Measurements from ENCODE around the gene TMCC1. TPM values are rescaled to one million over a fixed set of nuclear protein-coding genes. Genes with fewer than 3 reads are reported as not detected.

TMCC1 gene
- total RNA-seq, 1 donor from 2014 or later, result 16.7 TPM

GRCh38 chr3:129622226-129622874 lies 271.2 kb downstream of the TMCC1 start:
- H3K9me3 ChIP-seq, result no peaks in the 10 kb centered on the region
- TF ChIP-seq POLR2A (IDR thresholded peaks at IDR 0.05) (no peak), POLR2AphosphoS5 (IDR thresholded peaks at IDR 0.05; ENCODE audit: insufficient read depth in 1 of 2, low read depth in 1 of 2) (no peak)
- TF ChIP-seq, protein P1, sequence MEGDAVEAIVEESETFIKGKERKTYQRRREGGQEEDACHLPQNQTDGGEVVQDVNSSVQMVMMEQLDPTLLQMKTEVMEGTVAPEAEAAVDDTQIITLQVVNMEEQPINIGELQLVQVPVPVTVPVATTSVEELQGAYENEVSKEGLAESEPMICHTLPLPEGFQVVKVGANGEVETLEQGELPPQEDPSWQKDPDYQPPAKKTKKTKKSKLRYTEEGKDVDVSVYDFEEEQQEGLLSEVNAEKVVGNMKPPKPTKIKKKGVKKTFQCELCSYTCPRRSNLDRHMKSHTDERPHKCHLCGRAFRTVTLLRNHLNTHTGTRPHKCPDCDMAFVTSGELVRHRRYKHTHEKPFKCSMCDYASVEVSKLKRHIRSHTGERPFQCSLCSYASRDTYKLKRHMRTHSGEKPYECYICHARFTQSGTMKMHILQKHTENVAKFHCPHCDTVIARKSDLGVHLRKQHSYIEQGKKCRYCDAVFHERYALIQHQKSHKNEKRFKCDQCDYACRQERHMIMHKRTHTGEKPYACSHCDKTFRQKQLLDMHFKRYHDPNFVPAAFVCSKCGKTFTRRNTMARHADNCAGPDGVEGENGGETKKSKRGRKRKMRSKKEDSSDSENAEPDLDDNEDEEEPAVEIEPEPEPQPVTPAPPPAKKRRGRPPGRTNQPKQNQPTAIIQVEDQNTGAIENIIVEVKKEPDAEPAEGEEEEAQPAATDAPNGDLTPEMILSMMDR (IDR thresholded peaks at IDR 0.05), result no peak
- intact Hi-C loops (cut with DNase I), result loop anchor here (10.0 kb wide), 1 partner anchor 202 kb away; no protein-coding TSS in a partner anchor
- peak overlapping the region; percentile 93 for H3K27ac ChIP-seq
- H3K27me3 ChIP-seq, result no peaks in the 10 kb centered on the region
- no peak for DNase-seq (ENCODE audit: extremely low spot score in 2 of 2)
- no peaks in the 10 kb centered on the region for H3K36me3 ChIP-seq
- no peak overlapping the region for H3K4me3 ChIP-seq
- H3K4me1 ChIP-seq, result peaks cover 59% of the 10 kb centered on the region

DNA sequence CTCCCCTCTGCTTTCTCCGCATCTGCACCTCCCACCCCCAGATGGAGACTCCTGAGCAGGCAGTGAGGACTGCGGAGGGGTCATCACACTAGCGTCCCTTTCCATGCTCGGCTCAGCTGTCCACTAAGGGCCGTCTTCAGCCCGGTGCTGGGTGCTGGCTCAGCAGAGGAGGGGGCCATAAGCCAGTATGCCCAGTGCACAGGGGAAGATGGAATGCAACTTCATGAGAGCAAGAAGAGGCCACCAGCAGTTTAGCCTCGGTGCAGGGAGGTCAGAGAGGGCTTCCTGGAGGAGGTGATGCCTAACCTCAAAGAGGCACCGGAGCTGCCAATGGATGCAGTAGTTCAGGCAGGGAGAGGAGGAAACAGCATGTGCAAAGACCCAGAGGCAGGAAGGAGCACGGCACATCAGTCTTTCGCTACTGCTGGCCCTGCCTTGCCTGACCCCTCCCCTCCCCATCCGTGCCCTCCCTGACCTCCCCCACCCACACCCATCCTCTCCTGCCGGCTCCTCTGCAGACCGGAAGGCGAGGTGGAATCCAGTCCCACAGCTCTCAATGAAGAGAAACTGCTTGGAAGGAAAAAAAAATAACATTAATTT lies 271.8 kb downstream of the TMCC1 start:
- Histone ChIP-seq H3K27me3 (no peaks in the 10 kb centered on the region), H3K36me3 (no peaks in the 10 kb centered on the region), H3K27ac (no peak overlapping the region), H3K4me3 (no peak overlapping the region), H3K9me3 (no peaks in the 10 kb centered on the region), H3K4me1 (peaks cover 53% of the 10 kb centered on the region)
- TF ChIP-seq POLR2AphosphoS5 (IDR thresholded peaks at IDR 0.05; ENCODE audit: insufficient read depth in 1 of 2, low read depth in 1 of 2) (no peak), POLR2A (IDR thresholded peaks at IDR 0.05) (no peak)
- TF ChIP-seq, protein P1 (IDR thresholded peaks at IDR 0.05), result no peak
- DNase-seq (ENCODE audit: extremely low spot score in 2 of 2), result no peak
- intact Hi-C loops (cut with DNase I), result loop anchor here (10.0 kb wide), 1 partner anchor 203 kb away; no protein-coding TSS in a partner anchor

DNA sequence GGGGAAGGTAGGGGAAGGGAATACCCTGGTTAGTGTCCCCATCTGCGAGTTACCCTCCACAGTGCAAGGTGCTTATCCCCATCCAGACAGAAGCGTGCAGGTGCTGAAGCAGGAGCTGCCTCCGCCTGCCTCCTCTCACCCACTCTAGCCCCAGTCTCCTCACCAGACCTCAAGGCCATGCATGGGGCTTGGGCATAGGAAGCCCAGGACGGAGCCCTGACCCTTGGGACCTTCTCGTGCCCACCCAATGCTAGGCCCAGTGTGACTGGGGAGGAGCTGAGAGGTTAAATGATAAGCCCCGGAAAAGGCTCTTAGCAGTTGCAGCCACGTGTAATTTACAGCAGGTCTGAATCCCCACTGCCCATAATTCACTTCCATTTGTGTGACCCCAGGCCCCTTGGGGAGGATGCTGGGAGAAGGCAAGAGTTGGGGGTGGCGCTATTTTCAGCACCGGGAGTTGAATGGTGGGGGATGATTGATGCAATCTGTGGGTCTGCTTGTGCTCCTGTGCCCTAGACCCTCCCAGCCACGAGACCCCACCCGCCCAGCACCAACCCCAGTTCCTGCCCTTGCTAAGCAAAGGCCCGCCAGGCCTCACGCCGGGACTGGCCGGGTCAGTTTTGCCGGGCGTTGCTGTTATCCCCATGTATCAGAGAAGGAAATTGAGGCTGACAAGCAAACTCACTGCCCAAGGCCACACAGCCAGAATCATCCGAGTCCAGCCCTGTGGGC lies 272.5 kb downstream of the TMCC1 start:
- peaks cover 52% of the 10 kb centered on the region for H3K4me1 ChIP-seq

GRCh38 chr3:129619726-129620162 lies 273.8 kb downstream of the TMCC1 start:
- no peak for DNase-seq (ENCODE audit: extremely low spot score in 2 of 2)
- no peaks in the 10 kb centered on the region for H3K9me3 ChIP-seq
- H3K4me1 ChIP-seq, result peaks cover 51% of the 10 kb centered on the region
- no peaks in the 10 kb centered on the region for H3K27me3 ChIP-seq
- intact Hi-C loops (cut with DNase I), result loop anchor here (10.0 kb wide), 1 partner anchor 205 kb away; no protein-coding TSS in a partner anchor
- no peak overlapping the region for H3K4me3 ChIP-seq
- no peaks in the 10 kb centered on the region for H3K36me3 ChIP-seq
- TF ChIP-seq, protein P1 (IDR thresholded peaks at IDR 0.05), result no peak
- TF ChIP-seq POLR2AphosphoS5 (IDR thresholded peaks at IDR 0.05; ENCODE audit: insufficient read depth in 1 of 2, low read depth in 1 of 2) (no peak), POLR2A (IDR thresholded peaks at IDR 0.05) (no peak)
- H3K27ac ChIP-seq, result peak overlapping the region; percentile 25

More for the DNA sequence above, 272.5 kb downstream of the TMCC1 start:
- no peak overlapping the region for H3K4me3 ChIP-seq
- DNase-seq (ENCODE audit: extremely low spot score in 2 of 2), result no peak
- no peaks in the 10 kb centered on the region for H3K9me3 ChIP-seq
- H3K27ac ChIP-seq, result no peak overlapping the region
- H3K27me3 ChIP-seq, result no peaks in the 10 kb centered on the region
- no peaks in the 10 kb centered on the region for H3K36me3 ChIP-seq
- TF ChIP-seq POLR2AphosphoS5 (IDR thresholded peaks at IDR 0.05; ENCODE audit: insufficient read depth in 1 of 2, low read depth in 1 of 2) (no peak), POLR2A (IDR thresholded peaks at IDR 0.05) (no peak)
- TF ChIP-seq, protein P1 (IDR thresholded peaks at IDR 0.05), result no peak
- intact Hi-C loops (cut with DNase I), result loop anchor here (10.0 kb wide), 1 partner anchor 204 kb away; no protein-coding TSS in a partner anchor
